C4-2B (cell line): ENCODE data around the gene DPPA4.

Experiments
- CTCF ChIP-seq: fragments of 450-650 bp; conservative IDR thresholded peaks from 2 replicates; pipeline ENCODE4 v1.5.1; 2017; ENCODE audit warnings: mild to moderate bottlenecking
- ZFX ChIP-seq: fragments of 450-650 bp; IDR thresholded peaks from 2 replicates; pipeline ENCODE4 v1.6.1; 2017

GRCh38 chr3:109336291-109336861 is 970 bp downstream of the DPPA4 start:
- TF ChIP-seq CTCF, result no peak
- no peak for TF ChIP-seq ZFX
